ENCODE measurements around the gene ACYP1.

GRCh38 chr14:75063013-75063412, 811 bp downstream of the ACYP1 start:
- TF ChIP-seq POLR2A (IDR thresholded peaks at IDR 0.05), result no peak
- TF ChIP-seq, protein P1, sequence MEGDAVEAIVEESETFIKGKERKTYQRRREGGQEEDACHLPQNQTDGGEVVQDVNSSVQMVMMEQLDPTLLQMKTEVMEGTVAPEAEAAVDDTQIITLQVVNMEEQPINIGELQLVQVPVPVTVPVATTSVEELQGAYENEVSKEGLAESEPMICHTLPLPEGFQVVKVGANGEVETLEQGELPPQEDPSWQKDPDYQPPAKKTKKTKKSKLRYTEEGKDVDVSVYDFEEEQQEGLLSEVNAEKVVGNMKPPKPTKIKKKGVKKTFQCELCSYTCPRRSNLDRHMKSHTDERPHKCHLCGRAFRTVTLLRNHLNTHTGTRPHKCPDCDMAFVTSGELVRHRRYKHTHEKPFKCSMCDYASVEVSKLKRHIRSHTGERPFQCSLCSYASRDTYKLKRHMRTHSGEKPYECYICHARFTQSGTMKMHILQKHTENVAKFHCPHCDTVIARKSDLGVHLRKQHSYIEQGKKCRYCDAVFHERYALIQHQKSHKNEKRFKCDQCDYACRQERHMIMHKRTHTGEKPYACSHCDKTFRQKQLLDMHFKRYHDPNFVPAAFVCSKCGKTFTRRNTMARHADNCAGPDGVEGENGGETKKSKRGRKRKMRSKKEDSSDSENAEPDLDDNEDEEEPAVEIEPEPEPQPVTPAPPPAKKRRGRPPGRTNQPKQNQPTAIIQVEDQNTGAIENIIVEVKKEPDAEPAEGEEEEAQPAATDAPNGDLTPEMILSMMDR (IDR thresholded peaks at IDR 0.05), result no peak

All from uterus (tissue), 2 donors.